Adipose tissue (tissue), 3 donors: ENCODE measurements around the gene PXDN. TPM values are rescaled to one million over a fixed set of nuclear protein-coding genes. Genes with fewer than 3 reads are reported as not detected.

Source experiments
- H3K27ac ChIP-seq: one replicate; pipeline ENCODE4 v1.5.1; 2013; ENCODE audit warnings: low read depth, low read length
- WGBS, 3 donors: extraction: QIAGEN DNeasy Blood & Tissue Kit; methylation state at CpG; one replicate each; pipeline ENCODE4 v1.1.7; 2013; 5-methylcytosine and 5-hydroxymethylcytosine counted together
- polyA plus RNA-seq, 3 donors: library from polyadenylated mRNA; stranded (reverse); fragments of 200-250 nt; gene quantifications; one replicate each; pipeline ENCODE4 v1.2.3, GENCODE V29; 2013
- donor health status: healthy with polysubstance abuse.
- donor health status: Bipolar disorder and iron deficiency.
- donor health status: healthy.

PXDN gene
- polyA plus RNA-seq, 3 donors, result 10.2 to 132 (median 17.7) TPM

- no peak overlapping the region for H3K27ac ChIP-seq
- WGBS, 3 donors, result 83 to 87% (median 86%) methylated on average over 7 of the region's 7 CpGs
These were observed 136.9 kb downstream of the PXDN start for GRCh38 chr2:1607236-1607920.

DNA sequence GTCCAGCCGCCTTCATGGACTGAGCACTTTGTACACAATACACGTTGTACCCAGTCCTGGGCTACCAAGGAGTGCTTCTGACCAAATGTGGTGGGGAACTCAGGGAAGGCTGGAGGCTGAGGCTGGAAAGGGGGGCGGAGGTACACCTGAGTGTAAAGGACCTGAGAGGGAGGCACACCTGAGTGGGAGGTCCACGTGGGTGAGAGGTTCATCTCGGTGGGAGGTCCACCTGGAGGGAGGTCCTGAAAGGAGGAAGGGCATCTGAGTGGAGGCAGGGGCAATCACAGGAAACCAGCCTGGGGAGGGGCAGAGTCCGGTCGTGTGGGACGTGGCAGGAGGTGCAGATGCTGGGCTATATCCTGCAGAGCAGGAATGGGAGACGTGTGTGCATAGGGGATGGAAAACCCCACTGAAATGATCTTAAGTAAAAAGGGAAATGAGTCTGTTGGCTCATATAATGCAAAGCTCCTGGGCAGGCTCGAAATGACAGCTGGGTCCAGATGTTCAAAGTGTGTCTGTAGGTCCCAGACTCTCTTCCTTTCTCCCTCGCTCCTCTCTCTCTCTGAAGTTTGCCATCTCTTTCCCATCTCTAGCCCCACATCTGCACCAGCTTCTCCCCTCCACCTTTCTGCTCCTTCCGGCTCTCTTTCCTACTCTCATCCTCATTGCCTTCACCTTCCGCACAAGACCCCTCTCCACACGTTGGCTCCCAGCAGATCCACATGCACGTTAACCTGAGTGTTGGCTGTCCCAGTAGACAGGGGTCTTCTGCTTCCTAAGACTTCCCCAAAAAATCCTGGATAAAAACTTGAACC is 137.7 kb downstream of the PXDN start:
- WGBS, 3 donors, result 56 to 59% (median 58%) methylated on average over 15 of the region's 15 CpGs
- no peak overlapping the region for H3K27ac ChIP-seq

DNA sequence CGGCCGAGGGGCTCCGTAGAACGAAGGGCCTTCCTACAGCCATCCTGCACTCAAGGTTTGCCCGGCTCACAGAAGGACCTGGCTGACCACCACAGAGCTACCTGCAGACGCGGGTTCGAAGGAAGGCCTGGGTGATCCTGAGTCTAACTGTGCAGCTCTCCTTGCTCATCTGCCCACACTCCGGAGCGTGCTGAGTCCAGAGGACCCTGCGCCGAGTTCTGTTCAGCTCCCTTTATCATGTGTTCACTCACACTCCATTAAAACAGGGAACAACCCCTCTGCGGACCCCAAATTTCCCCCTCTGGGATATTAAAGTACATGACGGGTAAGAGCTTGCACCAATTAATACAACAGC is 138.3 kb downstream of the PXDN start:
- no peak overlapping the region for H3K27ac ChIP-seq
- WGBS, 3 donors, result 65 to 75% (median 72%) methylated on average over 14 of the region's 14 CpGs

DNA sequence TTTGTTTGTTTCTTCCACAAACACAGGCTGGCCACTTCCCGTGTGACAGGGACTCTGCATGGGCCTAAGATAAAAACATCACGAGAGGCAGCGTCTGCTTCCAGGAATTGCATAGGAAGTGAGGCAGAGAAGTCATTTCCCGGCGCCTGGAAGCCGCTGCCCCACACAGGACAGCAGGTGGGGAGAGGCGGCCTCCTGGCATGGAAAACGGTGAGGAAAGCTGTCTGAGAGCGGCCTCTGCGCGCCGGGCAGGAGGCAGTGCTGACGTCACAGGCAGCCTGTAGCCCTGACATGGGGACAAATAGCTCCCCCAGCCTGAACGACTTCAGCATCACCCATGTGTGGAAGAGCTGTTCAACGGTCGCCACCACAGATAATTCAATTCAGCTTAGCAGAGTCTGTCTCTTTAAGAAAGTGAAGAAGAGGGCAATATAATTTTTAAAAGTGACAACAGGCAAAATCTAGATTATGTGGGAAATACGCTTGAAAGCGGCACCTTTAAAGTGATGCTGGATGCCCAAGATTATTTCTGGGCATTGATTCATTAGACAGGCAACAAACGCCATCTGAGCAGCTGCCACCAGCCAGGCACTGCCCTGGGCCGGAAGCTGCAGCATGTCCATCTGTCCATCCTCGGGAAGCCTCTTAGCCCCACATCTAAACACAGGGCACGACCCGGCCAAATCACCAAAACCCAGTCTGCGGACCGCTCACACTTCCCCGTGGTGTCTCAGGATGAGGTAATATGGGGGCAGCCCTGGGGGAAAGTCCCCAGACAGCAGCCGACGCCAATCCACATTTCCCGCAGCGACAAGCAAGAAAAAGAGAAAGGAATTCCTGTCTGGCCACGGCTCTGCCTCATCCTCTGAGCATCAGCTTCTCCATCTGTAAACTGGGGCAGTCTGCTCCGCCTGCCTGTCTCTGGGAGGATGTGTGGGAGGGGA is 138.9 kb downstream of the PXDN start:
- H3K27ac ChIP-seq, result no peak overlapping the region
- 26 to 36% (median 36%) methylated on average over 32 of the region's 32 CpGs for WGBS, 3 donors

- 82 to 96% (median 95%) methylated on average over 14 to 15 of the region's 15 CpGs for WGBS, 3 donors
- H3K27ac ChIP-seq, result no peak overlapping the region
These were observed 140.8 kb downstream of the PXDN start for GRCh38 chr2:1603521-1603920.

DNA sequence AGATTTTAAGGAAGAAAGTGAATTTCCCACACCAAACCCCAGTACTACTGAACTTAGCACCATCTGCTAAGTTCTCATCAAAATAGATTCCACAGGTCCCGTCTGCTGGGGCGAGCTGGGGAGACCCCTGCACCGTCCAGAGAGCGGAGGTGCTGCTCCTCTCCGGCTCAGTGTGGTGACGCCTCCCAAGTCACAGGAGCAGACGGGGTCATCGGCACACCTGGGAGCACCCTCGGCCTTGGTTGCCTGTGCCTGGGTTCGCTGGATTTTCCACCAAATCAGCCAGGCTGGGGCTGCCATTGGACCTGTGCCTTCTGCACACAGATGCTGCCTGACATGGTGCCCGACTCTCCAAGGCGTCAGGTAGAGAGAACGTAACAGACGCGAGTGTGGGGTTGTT is 141.3 kb downstream of the PXDN start:
- 80 to 96% (median 96%) methylated on average over 15 of the region's 15 CpGs for WGBS, 3 donors
- H3K27ac ChIP-seq, result no peak overlapping the region

- WGBS, 3 donors, result 77 to 87% (median 80%) methylated on average over 14 to 15 of the region's 15 CpGs
- H3K27ac ChIP-seq, result no peak overlapping the region
These were observed 141.9 kb downstream of the PXDN start for GRCh38 chr2:1602278-1603010.

DNA sequence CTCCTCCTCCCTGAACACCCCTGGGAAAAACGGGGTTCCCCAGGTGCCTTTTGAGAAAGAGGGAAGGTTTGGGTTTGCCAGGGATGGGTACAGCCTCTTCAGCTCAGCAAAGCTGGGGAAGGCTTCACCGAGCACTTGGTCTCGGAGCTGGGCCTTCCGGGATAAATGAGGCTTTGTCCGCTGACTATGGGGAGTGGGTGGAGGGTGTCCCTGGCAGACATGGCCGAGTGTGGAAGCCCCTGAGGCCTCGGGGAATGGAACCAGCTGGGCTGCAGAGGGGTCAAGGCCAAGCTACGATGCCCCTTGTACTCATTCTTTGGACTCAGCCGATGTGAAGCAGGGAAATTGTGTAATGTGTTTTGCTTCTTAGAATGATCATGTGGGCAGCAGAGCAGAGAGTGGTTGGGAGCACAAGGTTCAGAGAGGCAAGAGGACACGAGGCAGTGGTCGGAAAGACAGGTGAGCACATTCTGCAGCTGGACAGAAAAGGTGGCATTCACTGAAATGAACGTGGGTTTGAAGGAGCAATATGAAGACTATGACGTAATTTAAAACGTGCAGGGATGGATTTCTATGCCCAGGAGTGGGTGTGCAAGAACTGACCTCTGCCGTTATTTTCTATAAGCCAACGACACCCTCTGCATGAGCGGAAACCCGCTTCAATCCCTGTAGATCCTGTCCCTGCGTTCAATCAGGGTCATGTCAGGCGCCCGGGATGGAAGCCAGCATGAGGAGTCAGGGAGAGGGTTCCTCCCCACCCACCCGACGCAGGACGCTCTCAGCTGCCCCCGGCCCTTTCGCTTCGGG is 142.6 kb downstream of the PXDN start:
- 51 to 65% (median 61%) methylated on average over 27 of the region's 27 CpGs for WGBS, 3 donors
- H3K27ac ChIP-seq, result no peak overlapping the region

DNA sequence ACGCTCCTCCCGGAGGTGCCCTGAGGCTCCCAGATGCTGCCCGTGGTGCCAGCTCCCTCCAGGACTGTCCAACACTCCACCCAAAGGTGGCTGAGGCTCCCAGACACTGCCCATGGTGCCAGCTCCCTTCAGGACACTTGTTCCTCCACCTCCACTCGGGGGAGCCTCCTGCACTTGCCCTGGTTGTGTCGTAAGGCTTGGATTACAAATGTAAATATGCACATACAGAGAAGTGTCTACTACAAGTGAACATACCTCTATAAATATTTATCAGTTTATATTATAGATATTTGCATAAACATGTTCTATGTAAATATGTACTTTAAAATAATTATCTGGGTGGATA is 143.3 kb downstream of the PXDN start:
- 70 to 86% (median 79%) methylated on average over 5 of the region's 5 CpGs for WGBS, 3 donors
- no peak overlapping the region for H3K27ac ChIP-seq

- 78 to 79% (median 78%) methylated on average over 29 of the region's 29 CpGs for WGBS, 3 donors
- no peak overlapping the region for H3K27ac ChIP-seq
These were observed 143.9 kb downstream of the PXDN start for GRCh38 chr2:1600191-1601066.

GRCh38 chr2:1599301-1600085 is 144.8 kb downstream of the PXDN start:
- WGBS, 3 donors, result 76 to 90% (median 86%) methylated on average over 17 of the region's 17 CpGs
- H3K27ac ChIP-seq, result no peak overlapping the region

GRCh38 chr2:1598800-1599199 is 145.5 kb downstream of the PXDN start:
- H3K27ac ChIP-seq, result no peak overlapping the region
- WGBS, 3 donors, result 80 to 94% (median 93%) methylated on average over 10 of the region's 10 CpGs

DNA sequence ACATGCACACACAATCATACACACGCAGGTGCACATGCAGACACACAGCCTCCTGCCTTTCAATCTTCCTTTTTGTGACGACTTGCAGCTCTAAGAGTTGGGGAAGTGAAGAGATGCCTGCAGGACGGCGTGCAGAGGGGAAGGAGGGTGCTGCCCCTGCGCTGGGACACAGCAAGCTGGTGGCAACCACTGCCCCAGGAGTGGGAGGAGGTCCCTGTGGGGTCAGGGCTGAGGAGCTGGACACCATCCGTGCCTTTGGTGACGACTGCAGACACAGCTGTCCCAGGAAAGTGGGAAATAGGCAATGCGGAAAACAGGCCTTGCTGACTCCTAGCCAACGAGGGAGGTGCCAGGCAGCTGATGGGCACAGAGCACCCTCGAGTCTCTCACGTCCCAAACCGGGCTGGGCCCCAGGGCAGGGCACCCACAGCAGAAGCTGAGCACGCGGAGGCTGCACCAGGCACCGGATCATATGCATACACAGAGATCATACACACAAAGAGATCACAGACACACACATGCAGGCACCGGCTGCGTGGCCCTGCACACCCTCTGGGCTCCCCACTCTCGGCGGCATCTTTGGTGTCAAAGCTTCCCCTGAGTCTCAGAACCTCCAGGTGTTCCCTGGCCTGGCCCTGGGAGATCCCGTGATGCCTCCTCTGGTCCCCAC is 146.1 kb downstream of the PXDN start:
- 79 to 84% (median 81%) methylated on average over 19 to 20 of the region's 20 CpGs for WGBS, 3 donors
- H3K27ac ChIP-seq, result no peak overlapping the region

DNA sequence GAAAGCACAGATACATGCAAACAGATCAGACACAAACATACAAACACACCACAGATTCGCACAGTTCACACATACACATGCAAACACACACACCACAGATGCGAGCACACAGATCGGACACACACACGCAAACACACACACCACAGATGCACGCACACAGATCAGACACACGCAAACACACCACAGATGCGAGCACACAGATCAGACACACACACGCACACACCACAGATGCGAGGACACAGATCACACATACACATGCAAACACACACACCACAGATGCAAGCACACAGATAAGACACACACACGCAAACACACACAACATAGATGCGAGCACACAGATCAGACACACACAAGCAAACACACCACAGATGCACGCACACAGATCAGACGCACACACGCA is 149.0 kb downstream of the PXDN start:
- WGBS, 3 donors, result 94 to 98% (median 96%) methylated on average over 14 of the region's 14 CpGs
- no peak overlapping the region for H3K27ac ChIP-seq

- 81 to 89% (median 85%) methylated on average over 27 to 29 of the region's 29 CpGs for WGBS, 3 donors
- no peak overlapping the region for H3K27ac ChIP-seq
These were observed 149.7 kb downstream of the PXDN start for GRCh38 chr2:1594373-1595171.
